Vagina (tissue), 2 donors: ENCODE data around the gene RIPK1. TPM values are rescaled to one million over a fixed set of nuclear protein-coding genes. Genes with fewer than 3 reads are reported as not detected.
A peak's percentile ranks its signal among the peaks of the same experiment; 100 is the strongest.

Experiments used
- DNase-seq, 2 donors: peaks; one replicate each; pipeline ENCODE4 v3.0.0-alpha.2; 2017; ENCODE audit errors: extremely low spot score in 2 of 2
- H3K27ac ChIP-seq: fragments of 200-600 bp; sonication (generic); one replicate; pipeline ENCODE4 v1.5.1; 2019
- H3K27me3 ChIP-seq: fragments of 200-600 bp; sonication (generic); one replicate; pipeline ENCODE4 v1.5.1; 2019
- H3K36me3 ChIP-seq, 2 donors: fragments of 200-600 bp; sonication (generic); one replicate each; pipeline ENCODE4 v1.5.1; 2017 to 2019
- H3K4me1 ChIP-seq: fragments of 200-600 bp; sonication (generic); one replicate; pipeline ENCODE4 v1.5.1; 2019
- H3K4me3 ChIP-seq, 2 donors: fragments of 200-600 bp; sonication (generic); 1 replicate in 1 of 2; 2 replicates in 1 of 2; pipeline ENCODE4 v1.5.1; 2016 to 2019
- H3K9me3 ChIP-seq: fragments of 200-600 bp; sonication (generic); one replicate; pipeline ENCODE4 v1.5.1; 2019
- POLR2A ChIP-seq, 2 donors: fragments of 450-650 bp; IDR thresholded peaks; one replicate each; pipeline ENCODE4 v1.6.1; 2017; ENCODE audit warnings: antibody characterized with exemption in 2 of 2, mild to moderate bottlenecking in 2 of 2, moderate library complexity in 2 of 2
- POLR2AphosphoS5 ChIP-seq, 2 donors: sonication (generic); formaldehyde crosslinking; IDR thresholded peaks; one replicate each; pipeline ENCODE4 v1.9.0; 2017; ENCODE audit warnings: antibody characterized with exemption in 2 of 2, mild to moderate bottlenecking in 2 of 2, low read depth in 1 of 2; ENCODE audit not compliant: insufficient read depth in 1 of 2
- intact Hi-C: fragments of 100-400 bp; cut with DNase I; formaldehyde crosslinking; loops from one replicate; pipeline ENCODE4 v1.15.1; 2023
- total RNA-seq: library from RNA; depleted of rRNA; stranded (reverse); fragments of >200 nt; gene quantifications from one replicate; pipeline ENCODE4 v1.2.3, GENCODE V29; 2016
- TF ChIP-seq, protein P1 (sequence below), 3 experiments: fragments of 450-650 bp in 2 of 3; fragments of 200-600 bp in 1 of 3; sonication (generic) in 1 of 3; IDR thresholded peaks; one replicate each; pipeline ENCODE4 v1.5.1; 2017 to 2019; ENCODE audit warnings: antibody characterized with exemption in 3 of 3, mild to moderate bottlenecking in 2 of 3, moderate library complexity in 2 of 3

The RIPK1 gene
- total RNA-seq, 1 donor from 2014 or later, result 27.0 TPM

DNA sequence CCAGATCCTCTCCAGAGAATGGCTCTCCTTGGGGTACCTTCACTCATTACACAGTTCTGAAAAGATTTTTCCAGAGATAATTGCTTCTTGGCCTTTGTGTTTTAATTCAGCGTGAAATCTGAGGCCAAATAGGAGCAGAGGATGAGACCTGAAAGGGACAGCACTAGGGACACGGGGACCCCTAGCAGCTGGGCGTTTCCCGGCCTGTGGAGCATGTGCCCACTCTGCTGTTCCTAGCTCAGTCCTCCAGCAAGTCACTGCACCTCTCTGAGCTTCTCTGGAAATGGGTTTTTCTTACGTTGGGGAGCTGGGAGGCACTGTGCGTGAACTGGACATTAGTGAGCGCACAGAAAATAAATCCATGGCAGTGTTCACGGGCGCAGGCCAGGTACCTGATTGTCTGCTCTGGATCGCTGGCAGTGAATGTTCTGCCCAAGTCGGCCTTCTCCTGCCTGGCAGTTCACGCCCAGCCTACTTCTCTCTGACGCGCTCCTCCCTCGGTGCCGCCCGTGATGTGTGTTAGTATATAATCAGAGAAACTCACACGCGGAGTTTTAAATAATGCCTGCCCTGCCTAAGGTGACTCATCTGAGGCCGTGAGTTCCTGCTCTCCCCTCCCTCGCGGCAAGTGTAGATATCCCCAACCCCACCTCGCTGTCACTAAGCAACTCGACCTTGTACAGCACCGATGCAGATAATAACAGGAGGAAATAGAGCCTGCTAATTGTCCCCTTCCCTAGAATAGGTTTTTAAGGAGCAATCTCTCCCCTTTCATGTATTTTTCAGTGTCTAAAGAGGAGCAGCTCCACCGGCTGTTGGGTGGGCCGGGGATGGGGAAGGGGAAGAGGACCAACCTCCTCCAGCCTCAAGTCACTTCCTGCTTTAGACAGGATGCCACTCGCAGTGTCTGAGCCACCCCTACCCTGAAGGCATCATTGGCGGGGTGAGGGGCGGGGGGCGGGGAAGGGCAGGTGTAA lies 91.8 kb downstream of the RIPK1 start:
- Histone ChIP-seq H3K36me3 (peaks cover 0 to 3% of the 10 kb centered on the region in 2 donors), H3K9me3 (no peaks in the 10 kb centered on the region), H3K27me3 (no peaks in the 10 kb centered on the region), H3K4me3 (no peak overlapping the region), H3K4me1 (peaks cover 48% of the 10 kb centered on the region), H3K27ac (peak overlapping the region; percentile 62)
- TF ChIP-seq POLR2A (IDR thresholded peaks at IDR 0.05), result peak in 1 of 2 donors; percentile 9
- TF ChIP-seq POLR2AphosphoS5 (IDR thresholded peaks at IDR 0.05; ENCODE audit: insufficient read depth in 1 of 2, low read depth in 1 of 2), result peak; percentile 45 to 49
- TF ChIP-seq, protein P1, sequence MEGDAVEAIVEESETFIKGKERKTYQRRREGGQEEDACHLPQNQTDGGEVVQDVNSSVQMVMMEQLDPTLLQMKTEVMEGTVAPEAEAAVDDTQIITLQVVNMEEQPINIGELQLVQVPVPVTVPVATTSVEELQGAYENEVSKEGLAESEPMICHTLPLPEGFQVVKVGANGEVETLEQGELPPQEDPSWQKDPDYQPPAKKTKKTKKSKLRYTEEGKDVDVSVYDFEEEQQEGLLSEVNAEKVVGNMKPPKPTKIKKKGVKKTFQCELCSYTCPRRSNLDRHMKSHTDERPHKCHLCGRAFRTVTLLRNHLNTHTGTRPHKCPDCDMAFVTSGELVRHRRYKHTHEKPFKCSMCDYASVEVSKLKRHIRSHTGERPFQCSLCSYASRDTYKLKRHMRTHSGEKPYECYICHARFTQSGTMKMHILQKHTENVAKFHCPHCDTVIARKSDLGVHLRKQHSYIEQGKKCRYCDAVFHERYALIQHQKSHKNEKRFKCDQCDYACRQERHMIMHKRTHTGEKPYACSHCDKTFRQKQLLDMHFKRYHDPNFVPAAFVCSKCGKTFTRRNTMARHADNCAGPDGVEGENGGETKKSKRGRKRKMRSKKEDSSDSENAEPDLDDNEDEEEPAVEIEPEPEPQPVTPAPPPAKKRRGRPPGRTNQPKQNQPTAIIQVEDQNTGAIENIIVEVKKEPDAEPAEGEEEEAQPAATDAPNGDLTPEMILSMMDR (IDR thresholded peaks at IDR 0.05), result no peak
- DNase-seq, result no peak
- intact Hi-C loops, result no loop called here

DNA sequence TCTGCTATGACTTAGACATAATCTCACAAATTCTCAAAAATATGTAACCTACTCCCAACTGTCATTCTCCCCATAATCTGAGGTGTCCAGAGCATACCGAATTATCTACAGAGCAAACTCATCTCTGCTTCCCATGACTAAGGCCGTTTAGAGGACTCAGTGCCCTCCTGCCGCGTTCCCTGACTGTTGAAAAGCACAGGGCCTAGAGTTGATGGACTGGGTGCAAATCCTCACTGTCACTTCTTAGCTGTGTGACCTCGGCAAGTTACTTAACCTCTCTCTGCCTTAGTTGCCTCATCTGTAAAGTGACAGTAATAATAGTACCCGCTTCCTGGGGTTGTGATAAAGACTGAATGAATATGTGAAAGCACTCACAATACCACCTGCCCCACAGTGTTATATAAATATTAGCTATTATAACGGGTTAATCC lies 93.8 kb downstream of the RIPK1 start:
- Histone ChIP-seq H3K4me3 (peak overlapping the region; percentile 78 to 82), H3K36me3 (no peaks in the 10 kb centered on the region), H3K27ac (peak overlapping the region; percentile 95), H3K27me3 (no peaks in the 10 kb centered on the region), H3K4me1 (peaks cover 32% of the 10 kb centered on the region), H3K9me3 (no peaks in the 10 kb centered on the region)
- no peak for TF ChIP-seq POLR2AphosphoS5 (IDR thresholded peaks at IDR 0.05; ENCODE audit: insufficient read depth in 1 of 2, low read depth in 1 of 2)
- TF ChIP-seq, protein P1 (IDR thresholded peaks at IDR 0.05), result no peak
- TF ChIP-seq POLR2A (IDR thresholded peaks at IDR 0.05), result no peak
- DNase-seq, result no peak
- intact Hi-C loops, result no loop called here

DNA sequence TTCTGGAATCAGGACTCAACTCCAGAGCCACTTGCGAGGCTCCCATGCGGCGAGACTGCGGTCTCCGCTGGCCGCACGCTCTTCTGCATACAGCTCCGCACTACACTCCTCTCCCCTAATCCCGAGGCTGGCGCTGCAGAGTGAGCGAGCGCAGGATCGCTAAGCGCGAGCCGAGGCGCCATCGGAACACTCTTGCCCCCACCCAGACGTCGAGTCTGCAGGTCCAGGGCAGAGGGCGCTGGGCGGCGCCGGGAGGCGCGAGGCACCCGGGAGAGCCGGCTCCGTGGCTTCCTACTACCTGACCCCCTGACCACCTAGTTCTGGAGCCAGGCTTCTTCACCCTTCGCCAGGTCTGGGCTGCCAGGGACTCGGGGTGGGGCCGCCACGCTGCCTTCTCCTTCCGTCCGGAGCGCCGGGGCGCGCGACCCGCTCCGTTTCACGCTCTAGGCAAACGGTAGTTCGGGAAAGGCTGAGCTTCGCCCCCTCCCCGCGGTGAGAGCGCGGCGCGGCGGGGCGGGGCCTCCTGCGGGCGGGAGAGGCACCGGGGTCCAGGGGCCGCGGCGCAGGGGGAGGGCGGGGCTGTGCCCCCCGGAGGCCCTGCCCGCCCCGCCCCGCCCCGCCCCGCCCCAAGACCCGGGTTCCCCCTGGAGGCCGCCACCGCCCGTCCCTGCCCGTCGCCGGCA lies 94.4 kb downstream of the RIPK1 start:
- intact Hi-C loops, result no loop called here
- Histone ChIP-seq H3K9me3 (no peaks in the 10 kb centered on the region), H3K27ac (peak overlapping the region; percentile 95), H3K4me3 (peak overlapping the region; percentile 78 to 82), H3K4me1 (peaks cover 32% of the 10 kb centered on the region), H3K27me3 (no peaks in the 10 kb centered on the region), H3K36me3 (no peaks in the 10 kb centered on the region)
- TF ChIP-seq, protein P1 (IDR thresholded peaks at IDR 0.05), result no peak
- peak in 1 of 2 donors; percentile 34 for TF ChIP-seq POLR2A (IDR thresholded peaks at IDR 0.05)
- TF ChIP-seq POLR2AphosphoS5 (IDR thresholded peaks at IDR 0.05; ENCODE audit: insufficient read depth in 1 of 2, low read depth in 1 of 2), result peak in 1 of 2 donors; percentile 75
- DNase-seq, result no peak

DNA sequence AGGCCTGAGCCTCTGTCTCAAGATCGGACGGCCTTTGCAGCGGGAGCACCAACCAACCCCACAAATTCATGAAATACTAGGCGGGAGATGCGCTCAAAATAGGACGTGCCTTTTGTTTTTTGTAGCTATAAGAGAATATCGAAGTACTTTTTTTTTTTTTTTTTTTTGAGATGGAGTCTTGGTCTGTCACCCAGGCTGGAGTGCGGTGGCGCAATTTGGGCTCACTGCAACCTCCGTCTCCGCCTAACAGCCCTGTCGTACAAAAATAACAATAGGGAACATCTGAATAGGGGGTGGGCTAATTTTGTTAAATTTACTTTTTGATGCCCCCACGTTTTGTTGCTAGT lies 94.9 kb downstream of the RIPK1 start:
- Histone ChIP-seq H3K27me3 (no peaks in the 10 kb centered on the region), H3K27ac (peak overlapping the region; percentile 95), H3K9me3 (no peaks in the 10 kb centered on the region), H3K4me1 (peaks cover 30% of the 10 kb centered on the region), H3K36me3 (no peaks in the 10 kb centered on the region), H3K4me3 (peak overlapping the region; percentile 78 to 82)
- TF ChIP-seq, protein P1 (IDR thresholded peaks at IDR 0.05), result no peak
- no peak for TF ChIP-seq POLR2AphosphoS5 (IDR thresholded peaks at IDR 0.05; ENCODE audit: insufficient read depth in 1 of 2, low read depth in 1 of 2)
- no peak for TF ChIP-seq POLR2A (IDR thresholded peaks at IDR 0.05)
- intact Hi-C loops, result no loop called here
- DNase-seq, result no peak
